Effector memory CD4-positive, alpha-beta T cell (primary cell): ENCODE measurements around the gene L3MBTL4.
"Not testable (repeated sequence)": the region's sequence is repeated elsewhere in the genome, so short reads cannot be mapped to it uniquely, and the experiment has no call there.

Experiments used
- DNase-seq, 3 donors: peaks; one replicate each; pipeline ENCODE4 v3.0.0-alpha.2; 2020
- H3K27ac ChIP-seq: 2 replicates; pipeline ENCODE4 v1.7.0; 2013; ENCODE audit warnings: mild to moderate bottlenecking, low read length, moderate library complexity; ENCODE audit not compliant: insufficient read depth, poor library complexity, severe bottlenecking
- H3K27me3 ChIP-seq: replicated peaks from 2 replicates; pipeline ENCODE4 v1.7.0; 2013; ENCODE audit warnings: mild to moderate bottlenecking, low read length; ENCODE audit not compliant: insufficient read depth, control insufficient read depth, poor library complexity, severe bottlenecking
- H3K36me3 ChIP-seq: 2 replicates; pipeline ENCODE4 v1.7.0; 2013; ENCODE audit warnings: mild to moderate bottlenecking, low read length, moderate library complexity; ENCODE audit not compliant: control insufficient read depth, insufficient read depth
- H3K4me1 ChIP-seq: 2 replicates; pipeline ENCODE4 v1.7.0; 2013; ENCODE audit warnings: low read length, mild to moderate bottlenecking; ENCODE audit not compliant: control insufficient read depth, insufficient read depth, poor library complexity, severe bottlenecking
- H3K4me3 ChIP-seq: 2 replicates; pipeline ENCODE4 v1.7.0; 2013; ENCODE audit warnings: low read length, low read depth, mild to moderate bottlenecking; ENCODE audit not compliant: insufficient read depth, poor library complexity, severe bottlenecking
- H3K9me3 ChIP-seq: 2 replicates; pipeline ENCODE4 v1.7.0; 2013; ENCODE audit warnings: mild to moderate bottlenecking, low read length, moderate library complexity; ENCODE audit not compliant: control insufficient read depth

The L3MBTL4 gene

GRCh38 chr18:6146307-6146661 is 268.4 kb downstream of the L3MBTL4 start:
- Histone ChIP-seq H3K27me3 (no peaks in the 10 kb centered on the region), H3K4me1 (no peaks in the 10 kb centered on the region)
- DNase-seq: no peak

DNA sequence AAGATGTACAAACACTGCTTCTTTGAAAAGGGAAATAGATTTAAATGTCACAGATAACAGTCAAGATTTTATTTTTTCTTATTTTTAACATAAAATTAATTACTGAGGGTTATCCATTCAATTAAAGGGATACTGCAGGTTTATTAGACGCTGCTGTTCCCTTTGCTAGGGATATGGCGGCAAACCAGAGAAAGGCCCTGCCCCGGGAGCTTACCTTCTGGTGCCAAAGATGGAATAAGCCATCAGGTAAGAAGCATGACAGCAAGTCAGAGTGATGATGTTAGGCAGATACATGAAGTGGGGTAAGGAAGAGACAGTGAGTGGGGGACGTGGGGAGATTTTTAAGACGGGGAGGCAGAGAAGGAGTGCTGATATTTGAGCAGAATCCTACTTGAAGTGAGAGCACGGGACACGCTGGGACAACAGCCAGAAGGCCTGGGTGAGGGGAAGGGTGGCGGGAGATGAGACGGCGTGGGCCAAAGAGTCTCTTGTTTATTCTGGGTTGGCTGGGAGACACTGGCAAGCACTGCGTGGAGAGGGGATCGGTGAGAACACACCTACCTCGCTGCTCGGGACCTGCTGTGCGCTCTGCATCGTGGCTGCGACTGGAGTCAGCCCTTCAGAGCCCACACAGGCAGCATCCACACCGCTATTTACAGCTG is 268.9 kb downstream of the L3MBTL4 start:
- no peak for DNase-seq
- Histone ChIP-seq H3K27ac (no peak overlapping the region), H3K9me3 (no peaks in the 10 kb centered on the region), H3K27me3 (no peaks in the 10 kb centered on the region), H3K4me1 (no peaks in the 10 kb centered on the region), H3K36me3 (no peaks in the 10 kb centered on the region), H3K4me3 (no peak overlapping the region)

More at GRCh38 chr18:6146307-6146661, 268.4 kb downstream of the L3MBTL4 start:
- Histone ChIP-seq H3K4me3 (no peak overlapping the region), H3K9me3 (no peaks in the 10 kb centered on the region), H3K27ac (no peak overlapping the region), H3K36me3 (no peaks in the 10 kb centered on the region)

DNA sequence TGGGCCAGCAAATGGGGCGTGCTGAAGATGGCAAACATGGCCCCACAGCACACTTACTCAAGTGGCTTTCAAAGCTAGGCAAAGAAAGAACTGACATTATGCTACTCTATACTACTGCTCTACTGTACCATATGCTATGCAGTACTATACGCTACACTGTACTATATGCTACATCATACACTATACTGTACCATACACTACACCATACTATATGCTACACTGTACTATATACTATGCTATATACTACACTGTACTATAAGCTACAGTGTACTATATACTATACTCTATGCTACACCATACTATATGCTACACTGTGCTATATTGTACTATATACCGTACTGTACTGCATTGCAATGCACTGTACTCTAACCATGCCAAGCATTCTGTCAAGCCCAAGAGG is 275.7 kb downstream of the L3MBTL4 start:
- no peak overlapping the region for H3K4me3 ChIP-seq
- H3K4me1 ChIP-seq: no peaks in the 10 kb centered on the region
- H3K9me3 ChIP-seq: no peaks in the 10 kb centered on the region
- H3K27me3 ChIP-seq: no peaks in the 10 kb centered on the region
- DNase-seq: no peak
- no peak overlapping the region for H3K27ac ChIP-seq
- H3K36me3 ChIP-seq: no peaks in the 10 kb centered on the region

- not testable (repeated sequence) for H3K27ac ChIP-seq, DNase-seq, H3K36me3 ChIP-seq, H3K9me3 ChIP-seq, H3K4me3 ChIP-seq, H3K27me3 ChIP-seq, H3K4me1 ChIP-seq
These were observed 278.8 kb downstream of the L3MBTL4 start for GRCh38 chr18:6135901-6136300.

DNA sequence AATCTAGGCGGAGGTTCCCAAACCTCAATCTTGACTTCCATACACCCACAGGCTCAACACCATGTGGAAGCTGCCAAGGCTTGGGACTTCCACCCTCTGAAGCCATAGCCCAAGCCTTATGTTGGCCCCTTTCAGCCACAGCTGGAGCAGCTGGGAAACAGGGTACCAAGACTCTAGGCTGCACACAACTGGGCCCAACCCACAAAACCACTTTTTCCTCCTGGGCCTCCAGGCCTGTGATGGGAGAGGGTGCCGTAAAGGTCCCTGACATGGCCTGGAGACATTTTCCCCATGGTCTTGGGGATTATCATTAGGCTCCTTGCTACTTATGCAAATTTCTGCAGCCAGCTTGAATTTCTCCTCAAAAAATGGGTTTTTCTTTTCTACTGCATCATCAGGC is 279.7 kb downstream of the L3MBTL4 start:
- not testable (repeated sequence) for H3K27me3 ChIP-seq, H3K4me1 ChIP-seq, H3K4me3 ChIP-seq, H3K27ac ChIP-seq, H3K9me3 ChIP-seq, H3K36me3 ChIP-seq, DNase-seq

- no peaks in the 10 kb centered on the region for H3K36me3 ChIP-seq
- no peaks in the 10 kb centered on the region for H3K4me1 ChIP-seq
- H3K9me3 ChIP-seq: no peaks in the 10 kb centered on the region
- H3K4me3 ChIP-seq: no peak overlapping the region
- no peak for DNase-seq
- H3K27ac ChIP-seq: no peak overlapping the region
- no peaks in the 10 kb centered on the region for H3K27me3 ChIP-seq
These were observed 281.9 kb downstream of the L3MBTL4 start for GRCh38 chr18:6132751-6133368.

GRCh38 chr18:6120820-6121279 is 293.9 kb downstream of the L3MBTL4 start:
- Histone ChIP-seq H3K27ac (no peak overlapping the region), H3K27me3 (no peaks in the 10 kb centered on the region), H3K4me1 (no peaks in the 10 kb centered on the region), H3K9me3 (no peaks in the 10 kb centered on the region), H3K36me3 (no peaks in the 10 kb centered on the region), H3K4me3 (no peak overlapping the region)
- DNase-seq: no peak

DNA sequence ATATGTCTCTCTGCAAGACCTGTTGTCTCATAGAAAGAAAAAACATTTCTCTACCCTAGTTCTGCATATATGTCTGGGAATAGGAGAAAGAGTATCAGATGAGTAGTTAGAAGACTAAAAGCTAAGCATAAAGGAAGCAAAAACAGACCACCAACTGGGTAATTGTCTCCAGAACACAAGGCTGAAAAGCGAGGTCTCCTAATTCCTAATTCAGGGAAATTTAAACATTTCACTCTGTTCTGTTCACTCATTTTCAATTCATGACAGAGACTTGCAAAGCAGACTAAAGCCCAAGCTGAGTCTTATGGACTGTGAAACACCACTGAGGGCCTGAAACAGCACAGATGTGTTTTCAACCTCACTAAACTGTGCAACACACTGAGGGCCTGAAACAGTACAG is 294.9 kb downstream of the L3MBTL4 start:
- no peaks in the 10 kb centered on the region for H3K36me3 ChIP-seq
- H3K4me1 ChIP-seq: no peaks in the 10 kb centered on the region
- no peak for DNase-seq
- no peaks in the 10 kb centered on the region for H3K9me3 ChIP-seq
- H3K27ac ChIP-seq: no peak overlapping the region
- H3K27me3 ChIP-seq: no peaks in the 10 kb centered on the region
- H3K4me3 ChIP-seq: no peak overlapping the region

DNA sequence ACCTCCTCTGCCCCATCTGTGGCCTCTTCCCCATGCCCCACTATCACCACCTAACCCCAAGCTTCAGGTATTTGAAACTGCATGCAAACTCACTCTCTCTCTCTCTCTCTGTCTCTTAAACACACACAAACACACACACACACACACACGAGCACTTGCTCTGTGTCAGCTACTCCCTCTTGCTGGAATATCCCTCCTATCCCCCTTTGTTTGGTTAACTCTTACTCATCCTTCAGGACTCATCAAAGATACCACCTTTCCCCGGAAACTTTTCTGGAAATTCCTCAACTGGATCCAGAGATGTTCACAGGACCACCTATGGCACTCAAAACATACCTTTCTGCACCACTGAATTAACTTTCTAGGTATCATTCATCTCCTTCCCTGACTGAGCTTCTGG is 296.6 kb downstream of the L3MBTL4 start:
- Histone ChIP-seq H3K4me1 (no peaks in the 10 kb centered on the region), H3K4me3 (no peak overlapping the region), H3K36me3 (no peaks in the 10 kb centered on the region), H3K27me3 (no peaks in the 10 kb centered on the region), H3K27ac (no peak overlapping the region), H3K9me3 (no peaks in the 10 kb centered on the region)
- DNase-seq: no peak

DNA sequence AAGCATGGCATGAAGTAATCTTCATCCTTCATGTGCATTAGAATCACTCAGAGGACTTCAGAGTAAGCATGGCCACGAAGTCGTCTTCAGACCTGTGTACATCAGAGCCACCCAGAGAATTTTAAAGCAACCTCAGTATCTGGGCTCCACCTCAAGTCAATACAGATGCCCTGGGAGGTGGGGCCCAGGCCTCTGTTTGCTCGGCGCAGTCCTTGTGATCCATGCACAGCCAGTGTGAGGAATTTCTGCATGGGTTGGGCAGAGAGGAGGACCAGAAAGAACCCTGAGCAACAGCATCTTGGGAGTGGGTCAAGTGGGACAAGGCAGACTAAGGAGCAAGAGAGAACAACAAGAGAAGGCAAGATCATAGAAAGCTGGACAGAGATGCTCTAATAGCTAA is 299.0 kb downstream of the L3MBTL4 start:
- Histone ChIP-seq H3K27ac (no peak overlapping the region), H3K4me1 (no peaks in the 10 kb centered on the region), H3K9me3 (no peaks in the 10 kb centered on the region), H3K27me3 (no peaks in the 10 kb centered on the region), H3K36me3 (no peaks in the 10 kb centered on the region), H3K4me3 (no peak overlapping the region)
- no peak for DNase-seq
